NT2/D1 (cell line): Measurements from ENCODE around the gene SERPIND1.

Experiments used
- DNase-seq: peaks from one replicate; pipeline ENCODE4 v3.0.0-alpha.2; 2011; ENCODE audit warnings: low read depth, low spot score
- H3K27me3 ChIP-seq: 2 replicates; pipeline ENCODE4 v1.6.0; 2011; ENCODE audit warnings: mild to moderate bottlenecking; ENCODE audit not compliant: insufficient read length, insufficient read depth
- H3K36me3 ChIP-seq: 2 replicates; pipeline ENCODE4 v1.6.1; 2011; ENCODE audit warnings: mild to moderate bottlenecking, low read length, mixed read lengths; ENCODE audit not compliant: insufficient read depth, insufficient read length
- H3K4me1 ChIP-seq: 2 replicates; pipeline ENCODE4 v1.5.1; 2011; ENCODE audit not compliant: insufficient read depth, insufficient read length
- H3K4me3 ChIP-seq: 2 replicates; pipeline ENCODE4 v1.5.1; 2011; ENCODE audit warnings: low read depth; ENCODE audit not compliant: insufficient read length
- H3K9ac ChIP-seq: 2 replicates; pipeline ENCODE4 v1.6.0; 2011; ENCODE audit warnings: low read depth; ENCODE audit not compliant: insufficient read length
- H3K9me3 ChIP-seq: 2 replicates; pipeline ENCODE4 v1.5.1; 2011; ENCODE audit warnings: mild to moderate bottlenecking, low read length; ENCODE audit not compliant: insufficient read depth
- SUZ12 ChIP-seq: IDR thresholded peaks from 2 replicates; pipeline ENCODE4 v1.6.1; 2011; ENCODE audit not compliant: insufficient read length, insufficient read depth; ENCODE audit errors: extremely low read depth
- YY1 ChIP-seq: IDR thresholded peaks from 2 replicates; pipeline ENCODE4 v1.6.1; 2011; ENCODE audit not compliant: insufficient read length, insufficient read depth
- ZNF274 ChIP-seq: IDR thresholded peaks from 2 replicates; pipeline ENCODE4 v1.6.1; 2011; ENCODE audit warnings: mild to moderate bottlenecking, low read depth, low read length

Gene SERPIND1

DNA sequence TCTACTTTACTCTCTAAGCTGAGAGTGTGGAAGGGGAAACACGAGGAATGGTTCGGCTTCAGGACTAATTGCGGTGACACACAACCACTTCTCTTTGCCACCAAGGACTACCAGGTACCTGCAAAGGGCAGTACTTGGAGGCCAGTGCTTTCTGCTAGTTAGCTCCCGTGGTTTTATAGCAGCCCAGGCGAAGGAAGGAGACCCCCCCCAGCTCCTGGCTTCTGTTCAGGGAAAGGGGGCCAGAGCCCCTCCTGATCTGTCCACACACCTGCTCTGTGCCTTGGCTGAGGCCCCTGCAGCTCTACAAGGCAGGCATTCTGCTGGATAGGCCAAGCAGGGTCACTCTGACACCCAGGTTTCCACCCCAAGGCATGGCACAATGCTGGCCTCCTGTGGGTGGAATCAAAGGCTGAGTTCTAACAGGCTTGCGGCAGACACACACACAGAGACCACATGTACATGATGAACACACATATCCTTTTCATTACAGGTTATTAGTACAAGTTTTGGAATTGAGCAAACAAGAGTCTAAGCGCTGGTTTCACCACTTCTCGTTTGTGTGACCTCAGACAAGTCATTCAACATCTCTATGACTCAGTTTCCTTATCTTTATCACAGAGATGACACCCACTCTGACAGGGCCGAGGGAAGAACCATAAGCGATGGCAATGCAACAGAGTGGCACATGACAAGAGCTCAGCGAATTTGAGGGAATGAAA lies 7.5 kb downstream of the SERPIND1 start:
- no peak for DNase-seq
- Histone ChIP-seq H3K4me1 (peaks cover 4% of the 10 kb centered on the region), H3K27me3 (no peaks in the 10 kb centered on the region), H3K9me3 (no peaks in the 10 kb centered on the region), H3K36me3 (no peaks in the 10 kb centered on the region), H3K4me3 (no peak overlapping the region), H3K9ac (no peak overlapping the region)
- TF ChIP-seq ZNF274 (no peak), SUZ12 (no peak), YY1 (no peak)

DNA sequence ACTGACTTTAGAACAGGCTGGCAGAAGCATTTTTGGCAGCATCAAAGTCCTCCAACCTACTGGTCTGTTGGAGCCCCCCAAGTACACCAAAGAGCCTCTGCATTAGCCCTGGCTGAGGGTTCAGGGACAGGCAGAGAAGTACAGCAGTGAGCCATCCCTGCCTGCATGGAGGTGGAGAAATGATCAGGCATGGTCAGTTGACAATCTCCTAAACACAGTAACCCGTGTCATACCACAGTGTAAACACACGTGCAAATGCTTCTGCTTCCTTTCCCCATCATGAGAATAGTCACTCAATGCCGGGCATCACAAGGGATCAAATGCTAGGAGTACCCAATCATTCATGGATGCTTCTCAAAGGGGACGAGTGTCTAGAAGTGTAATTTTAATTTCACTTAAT lies 8.2 kb downstream of the SERPIND1 start:
- H3K36me3 ChIP-seq: peaks cover under 1% of the 10 kb centered on the region
- no peak for DNase-seq

DNA sequence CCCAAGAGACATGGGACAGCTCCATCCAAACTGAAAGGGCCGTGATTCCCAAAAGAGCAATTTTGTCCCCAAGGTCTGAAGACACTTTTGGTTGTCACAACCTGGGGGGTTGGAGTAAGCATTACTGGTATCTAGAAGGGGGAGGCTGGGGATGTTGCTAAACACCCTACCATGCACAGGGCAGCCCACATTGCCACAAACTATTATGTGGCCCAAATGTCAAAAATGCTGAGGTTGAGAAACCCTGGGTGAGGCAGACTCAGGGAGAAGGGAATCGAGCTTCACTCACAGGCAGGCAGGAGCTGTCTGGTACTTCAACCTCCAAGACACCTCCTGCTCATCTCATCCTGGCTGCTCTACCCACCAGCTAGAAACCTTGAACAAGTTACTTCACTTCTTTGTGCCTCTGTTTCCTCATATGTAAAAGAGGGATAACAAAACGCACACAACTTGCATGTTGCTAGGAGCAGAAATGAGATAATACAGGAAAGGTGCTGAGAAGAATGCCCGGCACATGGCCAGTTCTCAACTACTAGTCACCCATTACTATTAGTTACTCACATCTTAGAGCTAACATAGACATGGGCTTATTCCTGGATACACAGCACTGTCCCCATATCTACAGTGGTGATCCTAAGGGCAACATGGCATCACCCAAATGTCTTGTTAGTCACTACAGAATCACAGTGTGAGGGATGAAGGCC lies 8.8 kb downstream of the SERPIND1 start:
- Histone ChIP-seq H3K9me3 (no peaks in the 10 kb centered on the region), H3K36me3 (peaks cover 6% of the 10 kb centered on the region), H3K4me1 (peaks cover 4% of the 10 kb centered on the region), H3K4me3 (no peak overlapping the region), H3K27me3 (no peaks in the 10 kb centered on the region), H3K9ac (no peak overlapping the region)
- TF ChIP-seq SUZ12: no peak
- no peak for TF ChIP-seq ZNF274
- no peak for TF ChIP-seq YY1
- DNase-seq: no peak

More for the DNA sequence above, 8.2 kb downstream of the SERPIND1 start:
- H3K9me3 ChIP-seq: no peaks in the 10 kb centered on the region
- TF ChIP-seq ZNF274 (no peak), SUZ12 (no peak), YY1 (no peak)
- H3K4me1 ChIP-seq: peaks cover 4% of the 10 kb centered on the region
- H3K4me3 ChIP-seq: no peak overlapping the region
- no peaks in the 10 kb centered on the region for H3K27me3 ChIP-seq
- H3K9ac ChIP-seq: no peak overlapping the region

DNA sequence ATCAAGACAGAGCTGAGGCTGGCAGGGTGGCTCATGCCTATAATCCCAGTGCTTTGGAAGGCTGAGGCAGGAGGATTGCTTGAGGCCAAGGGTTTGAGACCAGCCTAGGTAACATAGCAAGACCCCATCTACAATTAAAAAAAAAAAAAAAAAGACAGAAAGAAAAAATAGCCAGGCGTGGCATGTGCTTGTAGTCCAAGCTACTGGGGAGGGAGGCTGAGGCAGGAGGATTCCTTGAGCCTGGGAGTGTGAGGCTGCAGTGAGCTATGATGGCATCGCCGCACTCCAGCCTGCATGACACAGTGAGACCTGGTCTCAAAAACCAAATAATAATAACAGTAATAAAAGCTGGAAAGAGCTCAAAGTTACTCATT lies 9.4 kb downstream of the SERPIND1 start:
- TF ChIP-seq ZNF274: no peak
- DNase-seq: no peak
- Histone ChIP-seq H3K27me3 (no peaks in the 10 kb centered on the region), H3K9me3 (no peaks in the 10 kb centered on the region), H3K4me3 (no peak overlapping the region), H3K4me1 (peaks cover 4% of the 10 kb centered on the region), H3K9ac (no peak overlapping the region), H3K36me3 (peaks cover 10% of the 10 kb centered on the region)

DNA sequence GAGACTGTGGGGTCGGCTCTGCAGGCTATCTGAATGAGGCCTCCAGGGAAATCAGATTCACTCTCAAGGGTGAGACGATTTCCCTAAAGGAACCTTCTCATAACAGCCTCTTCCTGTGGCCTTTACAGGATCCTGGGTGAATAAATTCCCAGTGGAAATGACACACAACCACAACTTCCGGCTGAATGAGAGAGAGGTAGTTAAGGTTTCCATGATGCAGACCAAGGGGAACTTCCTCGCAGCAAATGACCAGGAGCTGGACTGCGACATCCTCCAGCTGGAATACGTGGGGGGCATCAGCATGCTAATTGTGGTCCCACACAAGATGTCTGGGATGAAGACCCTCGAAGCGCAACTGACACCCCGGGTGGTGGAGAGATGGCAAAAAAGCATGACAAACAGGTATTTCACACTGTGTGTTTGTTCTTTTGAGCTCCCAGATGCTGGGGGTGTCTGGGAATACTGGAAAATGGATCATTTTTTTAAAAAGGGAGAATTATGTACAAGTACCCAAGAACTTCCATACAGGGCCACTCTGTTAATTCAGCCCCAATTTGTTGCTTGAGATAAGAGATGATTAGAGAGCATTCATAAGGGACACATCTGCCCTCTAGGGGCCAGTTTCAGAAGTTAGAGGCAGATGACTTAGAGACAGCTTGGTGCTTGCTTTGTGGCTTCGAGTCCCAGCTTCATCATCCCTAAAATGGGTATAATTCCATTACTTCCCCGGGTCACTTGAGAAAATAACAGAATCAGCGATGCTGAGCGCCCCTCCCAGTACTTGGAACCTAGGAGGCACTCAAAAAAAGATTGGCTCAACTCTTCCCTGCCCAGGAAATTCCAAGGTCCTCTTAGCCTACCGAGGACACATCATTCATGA lies 10.2 kb downstream of the SERPIND1 start:
- H3K36me3 ChIP-seq: peaks cover 10% of the 10 kb centered on the region
- TF ChIP-seq SUZ12 (no peak), YY1 (no peak)
- no peak overlapping the region for H3K4me3 ChIP-seq
- DNase-seq: no peak
- no peaks in the 10 kb centered on the region for H3K27me3 ChIP-seq
- H3K9ac ChIP-seq: no peak overlapping the region
- no peaks in the 10 kb centered on the region for H3K9me3 ChIP-seq
- H3K4me1 ChIP-seq: peaks cover 4% of the 10 kb centered on the region

DNA sequence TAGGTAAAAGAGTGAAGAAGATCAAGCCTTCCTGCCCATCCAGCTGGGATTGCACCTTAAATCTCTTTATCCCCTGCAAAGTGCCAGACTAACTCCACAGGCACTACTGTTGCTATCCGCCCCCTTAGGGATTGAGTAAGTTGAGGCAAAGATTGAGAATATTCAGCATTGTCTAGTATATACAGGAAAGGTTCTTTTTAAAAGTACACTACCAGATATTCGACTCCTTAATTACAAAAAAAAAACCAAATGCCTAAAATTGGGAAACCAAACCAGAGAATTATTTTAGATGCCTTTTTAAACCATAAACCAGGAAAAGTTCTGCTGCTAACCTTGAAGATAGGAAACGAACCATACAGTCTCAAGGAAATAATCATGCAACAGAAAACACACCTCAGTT lies 11.5 kb downstream of the SERPIND1 start:
- TF ChIP-seq YY1: no peak
- no peak for TF ChIP-seq ZNF274
- TF ChIP-seq SUZ12: no peak

DNA sequence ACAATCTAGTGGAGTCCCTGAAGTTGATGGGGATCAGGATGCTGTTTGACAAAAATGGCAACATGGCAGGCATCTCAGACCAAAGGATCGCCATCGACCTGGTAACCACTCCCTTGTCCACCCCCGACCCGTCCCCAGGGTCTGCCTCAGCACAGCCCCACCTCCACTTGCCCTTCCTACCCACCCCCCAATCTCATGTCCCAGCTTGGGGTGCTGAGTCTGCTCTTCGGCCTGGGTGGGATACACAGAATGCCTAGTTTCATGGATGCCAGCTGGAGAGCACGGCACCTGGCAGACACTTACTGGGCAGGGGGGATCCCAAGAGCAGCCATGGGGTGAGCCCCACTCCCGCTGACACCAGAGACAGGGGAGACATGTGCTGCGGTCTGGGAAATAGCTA lies 12.1 kb downstream of the SERPIND1 start:
- H3K27me3 ChIP-seq: no peaks in the 10 kb centered on the region
- no peak overlapping the region for H3K4me3 ChIP-seq
- H3K9me3 ChIP-seq: no peaks in the 10 kb centered on the region
- no peak overlapping the region for H3K9ac ChIP-seq
- no peaks in the 10 kb centered on the region for H3K4me1 ChIP-seq
- peaks cover 10% of the 10 kb centered on the region for H3K36me3 ChIP-seq
- DNase-seq: no peak
- no peak for TF ChIP-seq YY1
- TF ChIP-seq SUZ12: no peak
- TF ChIP-seq ZNF274: no peak

More for the DNA sequence above, 11.5 kb downstream of the SERPIND1 start:
- no peak for DNase-seq
- Histone ChIP-seq H3K27me3 (no peaks in the 10 kb centered on the region), H3K4me1 (no peaks in the 10 kb centered on the region), H3K36me3 (peaks cover 10% of the 10 kb centered on the region), H3K9ac (no peak overlapping the region), H3K4me3 (no peak overlapping the region), H3K9me3 (no peaks in the 10 kb centered on the region)
